GM12801 (cell line): ENCODE data around the gene NOS1AP.

Experiments used
- TF ChIP-seq, protein P1 (sequence below): IDR thresholded peaks from one replicate; pipeline ENCODE4 v1.5.1; 2011; ENCODE audit warnings: control low read depth; ENCODE audit not compliant: insufficient read length; ENCODE audit errors: extremely low read depth

The NOS1AP gene

DNA sequence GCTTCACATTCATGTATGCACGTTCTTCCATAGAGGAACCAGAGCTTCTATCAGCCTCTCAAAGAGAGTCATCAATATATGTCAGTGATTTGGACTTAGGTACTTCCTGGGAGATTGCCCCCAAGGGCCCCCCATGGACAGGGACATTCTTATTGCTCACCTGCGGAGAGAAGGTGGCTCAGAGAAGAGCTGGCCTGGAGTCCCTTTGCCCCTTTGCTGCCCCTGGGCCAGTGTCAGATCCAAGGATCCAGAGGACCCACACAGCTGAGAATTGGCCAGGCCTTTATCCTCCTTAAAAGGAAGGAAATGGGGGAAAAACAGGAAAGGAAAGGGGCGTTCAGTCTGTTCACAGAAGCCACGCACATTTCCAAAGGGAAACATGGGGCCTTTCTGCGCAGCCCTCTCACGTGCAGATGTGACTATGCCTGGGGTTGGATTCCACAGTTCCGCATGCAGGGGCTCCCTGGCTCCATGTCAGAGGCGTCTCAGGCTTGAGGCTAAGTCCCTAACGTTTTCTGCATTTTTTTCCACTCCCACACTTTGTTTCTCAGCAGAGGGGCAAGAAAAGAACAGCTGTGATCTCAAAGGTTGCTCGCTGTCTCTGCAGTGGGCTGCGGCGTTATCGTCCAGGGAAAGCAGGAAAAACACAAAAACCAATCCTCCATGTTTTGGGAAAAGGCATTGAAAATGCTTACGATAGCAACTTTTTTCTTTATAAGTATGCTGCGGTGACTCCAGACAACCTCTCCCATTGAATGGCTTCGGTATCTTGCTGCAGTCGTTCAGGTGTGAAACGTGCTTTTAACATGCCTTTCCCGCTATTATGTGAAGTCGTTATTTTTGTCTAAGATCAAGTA, 318.0 kb downstream of the NOS1AP start:
- TF ChIP-seq, protein P1, sequence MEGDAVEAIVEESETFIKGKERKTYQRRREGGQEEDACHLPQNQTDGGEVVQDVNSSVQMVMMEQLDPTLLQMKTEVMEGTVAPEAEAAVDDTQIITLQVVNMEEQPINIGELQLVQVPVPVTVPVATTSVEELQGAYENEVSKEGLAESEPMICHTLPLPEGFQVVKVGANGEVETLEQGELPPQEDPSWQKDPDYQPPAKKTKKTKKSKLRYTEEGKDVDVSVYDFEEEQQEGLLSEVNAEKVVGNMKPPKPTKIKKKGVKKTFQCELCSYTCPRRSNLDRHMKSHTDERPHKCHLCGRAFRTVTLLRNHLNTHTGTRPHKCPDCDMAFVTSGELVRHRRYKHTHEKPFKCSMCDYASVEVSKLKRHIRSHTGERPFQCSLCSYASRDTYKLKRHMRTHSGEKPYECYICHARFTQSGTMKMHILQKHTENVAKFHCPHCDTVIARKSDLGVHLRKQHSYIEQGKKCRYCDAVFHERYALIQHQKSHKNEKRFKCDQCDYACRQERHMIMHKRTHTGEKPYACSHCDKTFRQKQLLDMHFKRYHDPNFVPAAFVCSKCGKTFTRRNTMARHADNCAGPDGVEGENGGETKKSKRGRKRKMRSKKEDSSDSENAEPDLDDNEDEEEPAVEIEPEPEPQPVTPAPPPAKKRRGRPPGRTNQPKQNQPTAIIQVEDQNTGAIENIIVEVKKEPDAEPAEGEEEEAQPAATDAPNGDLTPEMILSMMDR = no peak

GRCh38 chr1:162388083-162388594, 318.6 kb downstream of the NOS1AP start:
- TF ChIP-seq, protein P1 = no peak

GRCh38 chr1:162388615-162389014, 319.1 kb downstream of the NOS1AP start:
- TF ChIP-seq, protein P1 = no peak

- TF ChIP-seq, protein P1 = no peak
Measured at GRCh38 chr1:162389021-162389818, 319.7 kb downstream of the NOS1AP start.

DNA sequence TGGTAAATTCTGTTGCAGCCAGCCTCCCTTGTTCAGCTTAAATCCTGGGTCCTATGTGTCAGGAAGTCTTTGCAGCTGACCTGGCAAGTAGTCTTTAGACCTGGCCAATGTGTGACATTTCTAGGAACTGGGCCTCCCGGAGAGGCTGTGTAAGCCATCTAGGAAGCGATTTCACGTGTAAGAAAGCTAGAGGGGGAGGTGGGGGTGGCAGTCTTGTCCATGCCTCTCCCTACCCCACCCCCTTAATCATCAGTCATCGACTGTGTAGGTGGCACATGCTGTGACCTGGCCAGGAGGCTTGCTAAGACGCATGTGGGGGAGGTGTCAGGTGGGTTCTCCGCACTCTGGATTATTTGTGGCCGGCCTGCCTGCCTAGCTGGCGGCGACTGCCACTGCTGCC, 320.5 kb downstream of the NOS1AP start:
- TF ChIP-seq, protein P1 = no peak

- TF ChIP-seq, protein P1 = no peak
Measured at GRCh38 chr1:162390396-162391185, 321.1 kb downstream of the NOS1AP start.
